Prostate gland (tissue), 2 donors: ENCODE data around the gene RNPEPL1.

Experiments
- CTCF ChIP-seq, 4 experiments: fragments of 200-600 bp in 2 of 4; fragments of 450-650 bp in 2 of 4; sonication (generic) in 2 of 4; IDR thresholded peaks; 1 replicate in 3 of 4; 2 replicates in 1 of 4; pipeline ENCODE4 v1.5.1; 2016 to 2019; ENCODE audit warnings: antibody characterized with exemption in 4 of 4, mild to moderate bottlenecking in 2 of 4, moderate library complexity in 2 of 4
- POLR2A ChIP-seq: fragments of 450-650 bp; IDR thresholded peaks from one replicate; pipeline ENCODE4 v1.6.1; 2016; ENCODE audit warnings: antibody characterized with exemption, mild to moderate bottlenecking
- POLR2AphosphoS5 ChIP-seq: sonication (generic); formaldehyde crosslinking; IDR thresholded peaks from one replicate; pipeline ENCODE4 v1.6.1; 2017; ENCODE audit warnings: antibody characterized with exemption

GRCh38 chr2:240569523-240569997, 1.3 kb downstream of the RNPEPL1 start:
- TF ChIP-seq POLR2AphosphoS5: no peak
- no peak for TF ChIP-seq POLR2A
- no peak for TF ChIP-seq CTCF (IDR thresholded peaks at IDR 0.05)
